Activated CD4-positive, alpha-beta T cell treated with anti-CD3 and anti-CD28 coated beads for 36 hours (primary cell): Measurements from ENCODE around the gene SMIM12. TPM values are rescaled to one million over a fixed set of nuclear protein-coding genes. Genes with fewer than 3 reads are reported as not detected.

Source experiments
- ATAC-seq: fragments of 200-7000 bp; cut with Tn5 transposase; one replicate; pipeline ENCODE4 v1.10.0; 2021; ENCODE audit warnings: mild to moderate bottlenecking, moderate library complexity
- CTCF ChIA-PET: fragments of 350-600 bp; sonication (Branson Sonifier 250); formaldehyde crosslinking; loops from one replicate; lab custom pipeline; 2021; ENCODE audit warnings: antibody characterized with exemption; lab: Charles Lee
- POLR2A ChIA-PET: fragments of 350-600 bp; sonication (Branson Sonifier 250); formaldehyde crosslinking; loops from one replicate; lab custom pipeline; 2021; ENCODE audit warnings: antibody characterized with exemption, inconsistent platforms; lab: Charles Lee
- DNase-seq: peaks from one replicate; pipeline ENCODE4 v3.0.0-alpha.2; 2020
- H3K27ac Mint-ChIP-seq: one replicate; pipeline ENCODE4 v1.8.0; 2021; ENCODE audit warnings: mixed read lengths
- H3K27me3 Mint-ChIP-seq: one replicate; pipeline ENCODE4 v1.8.0; 2021; ENCODE audit warnings: mixed read lengths
- H3K36me3 Mint-ChIP-seq: one replicate; pipeline ENCODE4 v1.8.0; 2021; ENCODE audit warnings: low read depth, mixed read lengths
- H3K4me1 Mint-ChIP-seq: one replicate; pipeline ENCODE4 v1.8.0; 2021; ENCODE audit warnings: mixed read lengths
- H3K4me3 Mint-ChIP-seq: one replicate; pipeline ENCODE4 v1.8.0; 2021; ENCODE audit warnings: mild to moderate bottlenecking, moderate library complexity, mixed read lengths
- H3K9me3 Mint-ChIP-seq: one replicate; pipeline ENCODE4 v1.8.0; 2021; ENCODE audit warnings: low read depth, mixed read lengths
- intact Hi-C, 2 experiments: fragments of 100-400 bp; cut with DNase I in 1 of 2; cut with micrococcal nuclease in 1 of 2; formaldehyde crosslinking; loops; one replicate each; pipeline versions ENCODE4 v1.14.2 to v1.15.1; 2022 to 2024; cut with DNase I, micrococcal nuclease
- total RNA-seq, 2 experiments: library from RNA; stranded (reverse); gene quantifications; one replicate each; pipeline ENCODE4 v1.2.3, GENCODE V29; 2021

The SMIM12 gene
- total RNA-seq, 2 experiments from 2014 or later = 42.4 to 45.0 TPM

DNA sequence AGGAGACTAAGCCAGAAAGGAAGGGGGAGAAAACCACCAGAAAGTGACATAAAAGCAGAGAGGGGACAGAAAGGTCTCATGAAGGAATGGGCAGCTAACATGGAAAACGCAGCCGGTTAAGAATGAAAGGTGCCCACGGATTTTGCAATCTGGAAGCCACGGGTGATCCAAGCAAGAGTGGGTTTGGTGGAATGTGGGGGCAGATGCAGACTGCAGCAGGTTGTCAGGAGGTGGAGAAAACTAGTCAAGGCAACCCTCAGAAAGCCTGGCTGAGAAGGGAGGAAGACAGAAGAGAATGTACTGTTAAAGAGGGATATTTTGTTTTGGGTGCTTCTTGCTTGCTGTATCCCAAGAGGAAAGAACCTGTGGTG, 12.6 kb upstream of the SMIM12 start:
- peaks cover 20% of the 10 kb centered on the region for H3K27me3 Mint-ChIP-seq
- ATAC-seq (no peak), DNase-seq (no peak)
- no peak overlapping the region for H3K27ac Mint-ChIP-seq
- ChIA-PET CTCF (interaction anchor here (1.1 to 1.3 kb wide), 2 partner anchors 12 to 19 kb away, joined by 4 to 6 read pairs; partner anchors contain the start of gene SMIM12), POLR2A (interaction anchor here (0.6 kb wide), 1 partner anchor 1214 kb away, joined by 3 read pairs; no protein-coding TSS in a partner anchor)
- H3K36me3 Mint-ChIP-seq = no peaks in the 10 kb centered on the region
- H3K4me1 Mint-ChIP-seq = peaks cover 10% of the 10 kb centered on the region
- no peaks in the 10 kb centered on the region for H3K9me3 Mint-ChIP-seq
- H3K4me3 Mint-ChIP-seq = no peak overlapping the region
- intact Hi-C loops = no loop called here

- ChIA-PET POLR2A (interaction anchor here (0.6 kb wide), 1 partner anchor 1214 kb away, joined by 3 read pairs; no protein-coding TSS in a partner anchor), CTCF (interaction anchor here (0.6 to 1.3 kb wide), 3 partner anchors 12 to 1483 kb away, joined by 4 to 6 read pairs (median 4); partner anchors contain the start of gene SMIM12)
- peaks cover 15% of the 10 kb centered on the region for H3K27me3 Mint-ChIP-seq
- H3K4me3 Mint-ChIP-seq = no peak overlapping the region
- no peak overlapping the region for H3K27ac Mint-ChIP-seq
- no peaks in the 10 kb centered on the region for H3K36me3 Mint-ChIP-seq
- intact Hi-C loops = no loop called here
- no peak for ATAC-seq
- no peak for DNase-seq
- peaks cover 12% of the 10 kb centered on the region for H3K4me1 Mint-ChIP-seq
- no peaks in the 10 kb centered on the region for H3K9me3 Mint-ChIP-seq
Measured at GRCh38 chr1:34871443-34872132, 12.0 kb upstream of the SMIM12 start.

DNA sequence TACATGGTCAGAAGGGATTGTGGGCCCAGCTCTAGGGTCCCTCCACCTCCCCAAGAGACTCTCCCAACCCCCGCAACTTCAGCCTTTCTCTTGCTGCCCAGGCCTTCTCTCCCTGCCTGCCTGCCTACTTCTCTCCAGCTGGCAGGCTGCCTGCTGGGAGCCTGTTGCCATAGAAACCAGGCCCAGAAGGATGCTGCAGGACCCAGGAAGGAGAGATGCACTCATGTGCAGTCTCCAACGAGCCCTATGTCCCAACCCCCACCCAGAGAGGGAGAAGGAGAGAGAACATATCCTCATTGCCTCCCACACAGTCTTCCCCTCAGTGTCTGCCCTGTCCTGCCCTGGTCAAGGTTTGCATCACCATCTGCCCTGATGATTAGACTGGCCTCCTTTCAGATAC, 10.8 kb upstream of the SMIM12 start:
- ChIA-PET CTCF (interaction anchor here (2.4 kb wide), 1 partner anchor 17 kb away, joined by 9 read pairs; no protein-coding TSS in a partner anchor), POLR2A (no interaction called here)
- Mint-ChIP-seq H3K36me3 (no peaks in the 10 kb centered on the region), H3K27ac (no peak overlapping the region), H3K9me3 (no peaks in the 10 kb centered on the region), H3K27me3 (peaks cover 10% of the 10 kb centered on the region), H3K4me3 (no peak overlapping the region), H3K4me1 (peaks cover 12% of the 10 kb centered on the region)
- ATAC-seq = no peak
- DNase-seq = no peak
- intact Hi-C loops = no loop called here

- ChIA-PET CTCF (interaction anchor here (2.4 kb wide), 1 partner anchor 17 kb away, joined by 9 read pairs; no protein-coding TSS in a partner anchor), POLR2A (no interaction called here)
- H3K27ac Mint-ChIP-seq = no peak overlapping the region
- no peaks in the 10 kb centered on the region for H3K36me3 Mint-ChIP-seq
- intact Hi-C loops = loop anchor here (5.0 to 10.0 kb wide), 3 partner anchors 205 to 1288 kb away; partner anchors contain the start of genes C1orf216 (in 1 of the 2), MAP7D1 (in 1 of the 2) and ZMYM1 (in 1 of the 2)
- no peak for DNase-seq
- H3K4me1 Mint-ChIP-seq = peaks cover 15% of the 10 kb centered on the region
- no peak overlapping the region for H3K4me3 Mint-ChIP-seq
- H3K9me3 Mint-ChIP-seq = no peaks in the 10 kb centered on the region
- no peak for ATAC-seq
- peaks cover 10% of the 10 kb centered on the region for H3K27me3 Mint-ChIP-seq
Measured at GRCh38 chr1:34869760-34870159, 10.2 kb upstream of the SMIM12 start.

DNA sequence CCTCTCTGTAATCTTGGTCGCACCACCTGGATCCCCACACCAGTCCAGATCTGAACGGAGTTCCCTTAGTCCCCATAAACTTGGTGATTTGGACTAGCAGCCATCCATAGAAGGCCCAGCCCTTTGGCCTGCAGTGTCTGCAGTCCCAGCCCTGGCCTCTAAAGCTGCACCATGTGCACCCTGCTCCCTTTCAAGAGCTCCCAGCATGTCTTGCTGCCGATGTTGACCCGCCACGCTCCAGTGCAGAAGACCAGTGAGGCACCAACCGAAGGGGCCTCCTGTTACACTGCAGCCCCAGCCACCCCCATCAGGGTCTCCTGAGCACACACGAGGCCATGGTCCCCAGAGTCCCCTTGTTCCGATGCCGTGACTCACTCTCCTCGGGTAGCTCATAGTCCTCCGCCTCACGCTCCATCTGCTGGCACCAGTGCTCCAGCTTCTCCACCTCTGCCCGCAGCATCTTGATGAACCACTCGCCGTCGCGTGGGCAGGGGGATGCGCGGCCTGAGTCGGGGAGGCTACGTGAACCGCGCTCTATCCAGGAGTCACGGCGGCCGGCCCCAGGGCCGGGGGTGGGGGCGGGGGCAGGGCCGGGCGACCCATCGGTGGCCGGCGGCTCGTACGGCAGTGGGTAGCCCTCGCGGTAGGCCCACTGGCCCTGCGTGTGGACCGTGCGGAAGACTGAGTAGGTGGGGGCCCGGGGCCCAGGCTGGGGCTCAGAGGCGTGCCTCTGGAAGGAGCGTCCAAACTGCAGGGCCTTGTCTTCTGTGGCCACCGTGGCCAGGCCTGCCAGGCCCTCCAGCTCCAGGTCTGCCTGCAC, 8.9 kb upstream of the SMIM12 start:
- DNase-seq (no peak), ATAC-seq (no peak)
- H3K36me3 Mint-ChIP-seq = no peaks in the 10 kb centered on the region
- no peak overlapping the region for H3K27ac Mint-ChIP-seq
- ChIA-PET CTCF (interaction anchor here (0.6 to 2.4 kb wide), 4 partner anchors 9 to 41 kb away, joined by 3 to 9 read pairs (median 4); partner anchors contain the start of gene SMIM12), POLR2A (no interaction called here)
- intact Hi-C loops = loop anchor here (5.0 to 10.0 kb wide), 3 partner anchors 206 to 1289 kb away; partner anchors contain the start of genes C1orf216 (in 1 of the 2), MAP7D1 (in 1 of the 2) and ZMYM1 (in 1 of the 2)
- peaks cover 7% of the 10 kb centered on the region for H3K27me3 Mint-ChIP-seq
- H3K4me1 Mint-ChIP-seq = peaks cover 28% of the 10 kb centered on the region
- H3K9me3 Mint-ChIP-seq = no peaks in the 10 kb centered on the region
- H3K4me3 Mint-ChIP-seq = no peak overlapping the region

DNA sequence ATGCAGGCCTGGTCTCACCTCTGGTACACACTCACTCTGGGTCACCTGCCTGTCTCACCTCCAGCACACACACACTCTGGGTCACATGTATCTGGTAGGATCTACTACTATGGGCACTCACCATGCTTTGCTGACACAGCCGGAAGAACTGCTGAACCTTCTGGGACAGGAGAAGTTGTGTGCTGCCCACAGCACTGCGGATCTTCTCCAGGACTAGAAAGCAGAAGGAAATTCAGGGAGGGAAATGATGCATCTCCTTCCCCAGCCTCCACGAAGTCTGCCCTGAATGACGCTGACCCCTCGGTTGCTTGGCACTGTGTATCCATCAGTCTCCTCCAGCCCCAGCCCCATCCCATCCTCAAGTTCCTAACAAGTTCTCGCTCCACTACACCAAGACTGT, 7.9 kb upstream of the SMIM12 start:
- Mint-ChIP-seq H3K36me3 (no peaks in the 10 kb centered on the region), H3K4me1 (peaks cover 37% of the 10 kb centered on the region), H3K27me3 (peaks cover 7% of the 10 kb centered on the region), H3K9me3 (no peaks in the 10 kb centered on the region), H3K4me3 (no peak overlapping the region), H3K27ac (no peak overlapping the region)
- no peak for DNase-seq
- ChIA-PET CTCF (interaction anchor here (0.6 to 4.5 kb wide), 12 partner anchors 13 to 1071 kb away, joined by 3 to 50 read pairs (median 4); no protein-coding TSS in a partner anchor), POLR2A (interaction anchor here (0.9 kb wide), 1 partner anchor 18 kb away, joined by 3 read pairs; no protein-coding TSS in a partner anchor)
- intact Hi-C loops = loop anchor here (5.0 to 10.0 kb wide), 3 partner anchors 207 to 1290 kb away; partner anchors contain the start of genes C1orf216 (in 1 of the 2), MAP7D1 (in 1 of the 2) and ZMYM1 (in 1 of the 2)
- ATAC-seq = no peak

GRCh38 chr1:34866762-34867109, 7.2 kb upstream of the SMIM12 start:
- Mint-ChIP-seq H3K27ac (no peak overlapping the region), H3K36me3 (no peaks in the 10 kb centered on the region), H3K27me3 (peaks cover 2% of the 10 kb centered on the region), H3K9me3 (no peaks in the 10 kb centered on the region), H3K4me3 (peak overlapping the region; percentile 72), H3K4me1 (peaks cover 35% of the 10 kb centered on the region)
- intact Hi-C loops = loop anchor here (1.0 to 10.0 kb wide), 6 partner anchors 14 to 1291 kb away; partner anchors contain the start of genes C1orf216 (in 1 of the 2), MAP7D1 (in 1 of the 2) and ZMYM1 (in 1 of the 2)
- ChIA-PET POLR2A (interaction anchor here (0.9 to 1.2 kb wide), 3 partner anchors 11 to 326 kb away, joined by 3 to 4 read pairs (median 3); partner anchors contain the start of gene SFPQ), CTCF (interaction anchor here (0.6 to 4.5 kb wide), 16 partner anchors 9 to 1071 kb away, joined by 3 to 50 read pairs (median 4); partner anchors contain the start of genes GJA4 and TMEM35B)
- peak; percentile 28 for ATAC-seq
- DNase-seq = no peak

- intact Hi-C loops = loop anchor here (1.0 to 10.0 kb wide), 6 partner anchors 14 to 1291 kb away; partner anchors contain the start of genes C1orf216 (in 1 of the 2), MAP7D1 (in 1 of the 2) and ZMYM1 (in 1 of the 2)
- peak overlapping the region; percentile 72 for H3K4me3 Mint-ChIP-seq
- peaks cover 29% of the 10 kb centered on the region for H3K4me1 Mint-ChIP-seq
- ChIA-PET POLR2A (interaction anchor here (0.6 to 1.2 kb wide), 3 partner anchors 10 to 962 kb away, joined by 3 to 5 read pairs (median 4); partner anchors contain the start of gene SFPQ), CTCF (interaction anchor here (0.6 to 4.5 kb wide), 14 partner anchors 8 to 215 kb away, joined by 3 to 50 read pairs (median 4); partner anchors contain the start of genes GJA4 and TMEM35B)
- H3K9me3 Mint-ChIP-seq = no peaks in the 10 kb centered on the region
- peaks cover 1% of the 10 kb centered on the region for H3K27me3 Mint-ChIP-seq
- peak overlapping the region; percentile 80 for H3K27ac Mint-ChIP-seq
- peak; percentile 82 for ATAC-seq
- DNase-seq = peak; percentile 95
- H3K36me3 Mint-ChIP-seq = no peaks in the 10 kb centered on the region
Measured at GRCh38 chr1:34865981-34866761, 6.6 kb upstream of the SMIM12 start.

- CTCF ChIA-PET = interaction anchor here (0.6 to 4.5 kb wide), 4 partner anchors 12 to 79 kb away, joined by 4 to 50 read pairs (median 6); no protein-coding TSS in a partner anchor
- POLR2A ChIA-PET = no interaction called here
- intact Hi-C loops = loop anchor here (5.0 to 10.0 kb wide), 3 partner anchors 209 to 1292 kb away; partner anchors contain the start of genes C1orf216 (in 1 of the 2), MAP7D1 (in 1 of the 2) and ZMYM1 (in 1 of the 2)
- DNase-seq (no peak), ATAC-seq (peak; percentile 2)
- H3K27me3 Mint-ChIP-seq = no peaks in the 10 kb centered on the region
- H3K9me3 Mint-ChIP-seq = no peaks in the 10 kb centered on the region
- no peaks in the 10 kb centered on the region for H3K36me3 Mint-ChIP-seq
- no peak overlapping the region for H3K27ac Mint-ChIP-seq
- peaks cover 27% of the 10 kb centered on the region for H3K4me1 Mint-ChIP-seq
- H3K4me3 Mint-ChIP-seq = peak overlapping the region; percentile 72
Measured at GRCh38 chr1:34865573-34865972, 6.0 kb upstream of the SMIM12 start.
